ENCODE data around the gene CRYBG1.
"Not testable (repeated sequence)": the region's sequence is repeated elsewhere in the genome, so short reads cannot be mapped to it uniquely, and the experiment has no call there.

Gene CRYBG1

DNA sequence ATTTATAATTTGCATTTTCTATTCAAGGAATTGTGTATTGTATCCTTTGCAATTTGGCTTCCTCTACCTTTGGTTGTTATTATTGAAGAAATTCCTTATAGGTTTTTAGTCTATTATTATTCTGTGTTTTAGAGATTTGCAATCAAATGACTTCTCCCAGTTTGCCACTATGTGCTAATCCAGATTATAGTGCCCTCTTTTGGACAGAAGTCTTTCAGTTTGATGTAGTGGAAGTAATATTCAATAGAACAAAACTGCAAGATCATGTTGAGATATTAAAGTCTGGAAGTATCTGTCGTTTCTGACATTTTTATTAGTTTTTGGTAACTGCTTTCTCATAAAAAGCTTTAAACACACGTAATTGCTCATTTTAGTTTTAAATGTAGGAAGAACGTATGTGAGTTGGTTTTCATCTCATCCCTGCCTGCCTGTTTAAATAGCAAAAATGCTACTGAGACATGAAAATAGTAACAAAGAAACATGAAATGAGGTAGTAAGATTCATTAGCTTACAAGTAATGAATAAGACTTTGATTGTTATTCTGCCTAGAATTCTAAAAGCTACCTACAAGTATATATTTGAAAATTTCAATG, 195.9 kb downstream of the CRYBG1 start:
- no peaks in the 10 kb centered on the region for H3K36me3 ChIP-seq (ENCODE audit: insufficient read depth, low read length)
- H3K4me1 ChIP-seq (ENCODE audit: insufficient read depth, low read length): no peaks in the 10 kb centered on the region
- no peaks in the 10 kb centered on the region for H3K27me3 ChIP-seq (ENCODE audit: insufficient read depth, low read length)

DNA sequence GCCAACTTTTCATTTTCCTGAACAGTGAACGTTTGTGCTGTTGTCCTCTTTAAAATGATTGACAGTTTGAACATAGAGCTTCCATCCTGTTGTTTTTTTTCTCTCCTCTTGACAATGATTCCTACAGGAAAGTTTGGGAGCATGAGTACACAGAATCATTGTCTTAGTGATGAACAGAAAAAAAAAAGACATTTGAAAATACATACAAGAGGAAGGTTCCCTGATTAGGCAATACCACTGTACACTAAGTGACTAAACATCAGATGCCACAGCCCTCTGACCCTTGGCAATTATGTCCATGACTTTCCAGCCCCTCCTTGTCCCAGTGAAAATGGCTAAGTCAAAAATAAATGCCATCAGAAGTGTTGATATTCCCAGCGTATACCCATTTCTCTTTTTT, 197.3 kb downstream of the CRYBG1 start:
- no peak overlapping the region for H3K4me3 ChIP-seq (ENCODE audit: low read length)
- H3K27me3 ChIP-seq (ENCODE audit: insufficient read depth, low read length): no peaks in the 10 kb centered on the region
- no peaks in the 10 kb centered on the region for H3K36me3 ChIP-seq (ENCODE audit: insufficient read depth, low read length)
- no peak overlapping the region for H2AFZ ChIP-seq (ENCODE audit: low read depth, low read length)
- no peaks in the 10 kb centered on the region for H3K9me3 ChIP-seq (ENCODE audit: low read length)
- H3K4me1 ChIP-seq (ENCODE audit: insufficient read depth, low read length): no peaks in the 10 kb centered on the region

More for the DNA sequence above, 195.9 kb downstream of the CRYBG1 start:
- Histone ChIP-seq H2AFZ (ENCODE audit: low read depth, low read length) (no peak overlapping the region), H3K9me3 (ENCODE audit: low read length) (no peaks in the 10 kb centered on the region), H3K4me3 (ENCODE audit: low read length) (no peak overlapping the region)

DNA sequence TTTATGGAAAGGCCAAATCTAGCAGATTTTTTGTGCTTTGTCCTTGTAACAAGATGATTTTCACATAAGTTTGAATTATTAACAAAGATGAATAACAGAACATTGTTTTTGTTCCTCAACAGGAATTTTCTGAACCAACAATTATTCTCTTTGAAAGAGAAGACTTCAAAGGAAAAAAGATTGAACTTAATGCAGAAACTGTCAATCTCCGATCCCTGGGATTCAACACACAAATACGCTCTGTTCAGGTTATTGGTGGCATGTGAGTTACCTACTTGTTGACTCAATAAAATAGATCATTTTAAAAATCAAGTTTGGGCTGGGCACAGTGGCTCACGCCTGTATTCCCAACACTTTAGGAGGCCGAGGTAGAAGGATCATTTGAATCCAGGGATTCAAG, 197.8 kb downstream of the CRYBG1 start:
- H3K36me3 ChIP-seq (ENCODE audit: insufficient read depth, low read length): no peaks in the 10 kb centered on the region
- no peak overlapping the region for H2AFZ ChIP-seq (ENCODE audit: low read depth, low read length)

DNA sequence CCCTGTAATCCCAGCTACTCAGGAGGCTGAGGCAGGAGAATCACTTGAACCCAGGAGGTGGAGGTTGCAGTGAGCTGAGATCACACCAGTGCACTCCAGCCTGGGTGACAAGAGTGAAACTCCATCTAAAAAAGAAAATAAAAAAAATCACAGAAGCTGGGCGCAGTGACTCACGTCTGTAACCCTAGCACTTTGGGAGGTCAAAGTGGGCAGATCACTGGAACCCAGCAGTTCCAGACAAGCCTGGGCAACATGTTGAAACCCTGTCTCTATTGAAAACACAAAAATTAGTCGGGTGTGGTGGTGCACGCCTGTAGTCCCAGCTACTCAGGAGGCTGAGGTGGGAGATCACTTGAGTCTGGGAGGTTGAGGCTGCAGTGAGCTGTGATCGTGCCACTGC, 199.1 kb downstream of the CRYBG1 start:
- H3K36me3 ChIP-seq (ENCODE audit: insufficient read depth, low read length); H3K27me3 ChIP-seq (ENCODE audit: insufficient read depth, low read length); H3K4me1 ChIP-seq (ENCODE audit: insufficient read depth, low read length); H3K9me3 ChIP-seq (ENCODE audit: low read length); H2AFZ ChIP-seq (ENCODE audit: low read depth, low read length); H3K4me3 ChIP-seq (ENCODE audit: low read length): not testable (repeated sequence)

More for the DNA sequence above, 197.8 kb downstream of the CRYBG1 start:
- Histone ChIP-seq H3K4me3 (ENCODE audit: low read length) (no peak overlapping the region), H3K9me3 (ENCODE audit: low read length) (no peaks in the 10 kb centered on the region), H3K27me3 (ENCODE audit: insufficient read depth, low read length) (no peaks in the 10 kb centered on the region), H3K4me1 (ENCODE audit: insufficient read depth, low read length) (no peaks in the 10 kb centered on the region)

DNA sequence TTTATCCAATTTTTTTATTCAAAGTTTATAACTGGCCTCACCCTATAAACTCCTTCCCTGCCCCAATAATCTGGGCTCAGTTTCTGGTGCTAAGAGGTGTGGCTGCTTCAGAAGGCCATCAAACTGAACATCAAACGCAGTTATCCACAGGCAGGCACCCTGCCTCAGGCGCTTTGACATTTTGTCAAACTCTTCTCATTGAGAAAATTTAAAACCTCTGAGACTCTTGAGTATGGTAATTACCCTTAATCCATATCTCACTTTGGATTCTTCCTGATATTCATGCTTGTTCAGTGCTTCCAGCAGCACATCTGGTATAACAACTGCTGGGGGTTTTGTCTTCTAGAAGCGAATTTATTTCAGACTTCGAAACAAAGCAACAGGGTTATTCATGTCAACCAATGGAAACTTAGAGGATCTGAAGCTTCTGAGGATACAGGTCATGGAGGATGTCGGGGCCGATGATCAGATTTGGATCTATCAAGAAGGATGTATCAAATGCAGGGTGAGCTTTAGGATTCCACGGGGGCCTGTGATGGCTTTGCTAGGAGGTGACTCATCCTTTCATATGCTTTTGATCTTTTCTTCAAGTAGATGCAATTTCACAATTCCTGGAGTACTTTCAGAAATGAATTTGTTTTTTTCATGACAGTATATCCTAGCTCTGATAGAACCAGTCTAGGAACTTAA, 200.6 kb downstream of the CRYBG1 start:
- Histone ChIP-seq H3K4me3 (ENCODE audit: low read length) (no peak overlapping the region), H2AFZ (ENCODE audit: low read depth, low read length) (no peak overlapping the region), H3K9me3 (ENCODE audit: low read length) (no peaks in the 10 kb centered on the region), H3K36me3 (ENCODE audit: insufficient read depth, low read length) (no peaks in the 10 kb centered on the region), H3K27me3 (ENCODE audit: insufficient read depth, low read length) (no peaks in the 10 kb centered on the region), H3K4me1 (ENCODE audit: insufficient read depth, low read length) (no peaks in the 10 kb centered on the region)

DNA sequence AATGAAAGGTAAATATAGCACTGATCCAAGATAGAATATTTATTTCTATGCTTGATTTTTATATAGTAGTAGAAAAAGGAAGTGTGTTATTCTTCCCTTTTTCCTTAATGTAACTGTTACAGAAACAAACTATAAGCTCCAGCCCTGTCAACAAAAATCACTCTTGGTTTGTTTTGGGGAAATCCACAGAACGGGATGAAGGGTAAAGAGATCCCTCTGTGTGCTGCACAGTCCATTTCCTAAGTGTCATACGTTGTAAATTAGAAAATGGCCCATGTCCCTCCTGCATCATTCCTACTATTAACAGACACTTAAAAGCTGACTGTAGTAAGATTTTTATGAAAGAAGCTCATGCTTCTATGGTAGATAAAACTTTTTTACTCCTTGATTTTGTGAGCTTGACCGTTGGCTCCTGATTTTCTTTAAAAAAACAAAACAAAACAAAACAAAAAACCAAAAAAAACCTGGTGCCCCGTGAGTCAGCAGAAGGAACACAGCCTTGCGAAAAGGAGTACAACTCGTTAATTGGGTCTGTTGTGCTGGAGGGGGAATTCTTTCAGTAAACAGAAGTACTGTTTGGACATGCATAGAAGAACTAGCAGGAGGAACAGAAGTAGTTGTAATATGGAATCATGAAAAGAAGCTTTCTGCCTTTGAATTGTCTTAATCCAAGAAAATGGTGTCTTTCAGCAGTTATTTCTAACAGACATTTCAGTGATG, 201.3 kb downstream of the CRYBG1 start:
- no peaks in the 10 kb centered on the region for H3K4me1 ChIP-seq (ENCODE audit: insufficient read depth, low read length)
- H2AFZ ChIP-seq (ENCODE audit: low read depth, low read length): no peak overlapping the region
- no peaks in the 10 kb centered on the region for H3K9me3 ChIP-seq (ENCODE audit: low read length)
- H3K4me3 ChIP-seq (ENCODE audit: low read length): no peak overlapping the region
- no peaks in the 10 kb centered on the region for H3K36me3 ChIP-seq (ENCODE audit: insufficient read depth, low read length)
- H3K27me3 ChIP-seq (ENCODE audit: insufficient read depth, low read length): no peaks in the 10 kb centered on the region

DNA sequence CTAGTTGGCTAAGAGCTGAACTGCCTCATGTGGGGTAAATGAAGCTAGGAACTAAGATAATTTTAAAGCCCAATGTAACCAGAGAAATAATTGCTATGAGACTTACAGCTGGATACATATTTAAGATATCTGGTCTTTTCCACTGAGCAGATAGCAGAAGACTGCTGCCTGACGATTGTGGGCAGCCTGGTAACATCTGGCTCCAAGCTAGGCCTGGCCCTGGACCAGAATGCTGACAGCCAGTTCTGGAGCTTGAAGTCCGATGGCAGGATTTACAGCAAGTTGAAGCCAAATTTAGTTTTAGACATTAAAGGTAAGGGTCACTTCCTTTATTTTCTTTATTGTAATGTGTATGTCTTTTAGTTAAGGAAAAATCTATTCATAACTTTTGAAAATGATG, 203.1 kb downstream of the CRYBG1 start:
- H3K36me3 ChIP-seq (ENCODE audit: insufficient read depth, low read length): no peaks in the 10 kb centered on the region
- no peak overlapping the region for H2AFZ ChIP-seq (ENCODE audit: low read depth, low read length)
- H3K4me1 ChIP-seq (ENCODE audit: insufficient read depth, low read length): no peaks in the 10 kb centered on the region
- H3K4me3 ChIP-seq (ENCODE audit: low read length): no peak overlapping the region
- no peaks in the 10 kb centered on the region for H3K27me3 ChIP-seq (ENCODE audit: insufficient read depth, low read length)
- H3K9me3 ChIP-seq (ENCODE audit: low read length): no peaks in the 10 kb centered on the region

DNA sequence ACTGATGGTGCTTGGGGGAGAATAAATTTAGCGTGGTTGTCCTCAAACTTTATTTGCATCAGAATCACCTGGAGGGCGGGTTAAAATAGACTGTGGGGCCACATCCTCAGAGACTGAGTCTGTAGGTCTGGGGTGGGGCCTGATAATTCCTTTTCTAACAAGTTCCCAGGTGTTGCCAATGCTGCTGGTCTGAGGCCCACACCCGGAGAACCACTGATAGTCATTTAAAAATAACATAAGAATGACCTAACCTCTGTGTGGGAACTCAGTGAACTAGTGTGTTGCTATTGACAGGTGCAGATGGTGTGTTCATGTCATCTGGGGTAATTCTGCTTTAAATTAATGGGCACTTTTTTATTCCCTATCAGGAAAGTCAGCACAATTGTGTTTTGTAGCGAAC, 204.0 kb downstream of the CRYBG1 start:
- no peaks in the 10 kb centered on the region for H3K36me3 ChIP-seq (ENCODE audit: insufficient read depth, low read length)
- no peaks in the 10 kb centered on the region for H3K4me1 ChIP-seq (ENCODE audit: insufficient read depth, low read length)
- H3K27me3 ChIP-seq (ENCODE audit: insufficient read depth, low read length): no peaks in the 10 kb centered on the region
- no peak overlapping the region for H3K4me3 ChIP-seq (ENCODE audit: low read length)
- no peak overlapping the region for H2AFZ ChIP-seq (ENCODE audit: low read depth, low read length)
- H3K9me3 ChIP-seq (ENCODE audit: low read length): no peaks in the 10 kb centered on the region

DNA sequence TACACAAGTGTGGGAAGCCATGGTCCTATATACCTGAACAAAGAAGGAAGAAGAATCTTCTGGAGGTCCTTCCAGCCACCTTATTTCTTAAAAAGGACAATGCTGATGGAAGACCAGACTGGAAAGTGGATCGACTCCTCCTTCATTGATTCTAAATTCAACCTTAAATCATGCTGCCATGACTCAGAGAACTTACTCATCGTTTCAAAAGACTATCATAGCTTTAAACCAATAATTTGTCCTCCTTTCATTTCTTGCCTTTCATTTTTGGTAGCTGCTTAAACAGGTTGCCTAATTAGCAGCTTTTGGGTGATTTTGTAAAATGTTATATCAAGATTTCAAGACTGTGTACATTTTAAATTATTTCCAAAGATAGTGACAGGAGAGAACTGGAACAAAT, 208.0 kb downstream of the CRYBG1 start:
- peaks cover under 1% of the 10 kb centered on the region for H3K4me1 ChIP-seq (ENCODE audit: insufficient read depth, low read length)
- H3K9me3 ChIP-seq (ENCODE audit: low read length): no peaks in the 10 kb centered on the region
- H3K36me3 ChIP-seq (ENCODE audit: insufficient read depth, low read length): no peaks in the 10 kb centered on the region
- H3K27me3 ChIP-seq (ENCODE audit: insufficient read depth, low read length): no peaks in the 10 kb centered on the region
- H3K4me3 ChIP-seq (ENCODE audit: low read length): no peak overlapping the region
- H2AFZ ChIP-seq (ENCODE audit: low read depth, low read length): no peak overlapping the region

DNA sequence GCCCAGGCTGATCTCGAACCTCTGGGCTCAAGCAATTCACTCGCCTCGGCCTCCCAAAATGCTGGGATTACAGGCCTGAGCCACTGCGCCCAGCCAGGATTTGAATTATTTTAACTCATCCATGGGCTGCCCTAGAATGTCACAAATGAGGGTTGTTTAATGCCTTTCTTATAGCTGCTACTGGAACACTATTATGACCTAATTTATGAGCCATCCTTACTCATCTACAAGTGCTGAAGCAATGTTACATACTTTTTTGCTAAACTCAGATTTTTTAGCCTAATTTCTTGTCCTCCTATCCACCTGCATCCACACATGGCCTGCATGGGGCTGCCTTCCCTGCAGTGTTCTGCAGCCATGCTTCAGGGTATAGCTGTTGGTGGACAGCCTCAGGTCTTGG, 208.9 kb downstream of the CRYBG1 start:
- no peak overlapping the region for H2AFZ ChIP-seq (ENCODE audit: low read depth, low read length)
- H3K4me3 ChIP-seq (ENCODE audit: low read length): no peak overlapping the region
- H3K4me1 ChIP-seq (ENCODE audit: insufficient read depth, low read length): peaks cover 8% of the 10 kb centered on the region
- H3K9me3 ChIP-seq (ENCODE audit: low read length): no peaks in the 10 kb centered on the region
- no peaks in the 10 kb centered on the region for H3K27me3 ChIP-seq (ENCODE audit: insufficient read depth, low read length)
- no peaks in the 10 kb centered on the region for H3K36me3 ChIP-seq (ENCODE audit: insufficient read depth, low read length)

DNA sequence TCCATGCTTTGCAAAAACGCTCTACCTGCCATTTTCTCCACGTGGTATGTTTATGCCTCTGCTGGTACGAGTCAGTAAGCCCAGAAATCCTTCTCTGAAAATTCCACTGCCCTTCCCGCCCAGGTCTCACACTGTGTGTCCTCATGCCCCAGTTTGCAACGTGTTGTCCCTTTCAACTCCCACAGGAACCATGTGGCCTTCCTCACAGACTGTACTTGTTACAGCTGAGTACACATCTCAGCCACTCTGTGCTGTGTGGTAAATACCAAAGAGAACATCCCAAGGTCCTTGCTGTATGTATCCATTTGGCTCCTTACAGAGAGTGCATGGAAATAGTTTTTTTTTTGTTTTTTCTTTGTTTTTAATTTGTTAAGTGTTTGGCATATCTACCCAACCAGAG, 211.9 kb downstream of the CRYBG1 start:
- Histone ChIP-seq H3K4me3 (ENCODE audit: low read length) (no peak overlapping the region), H3K27me3 (ENCODE audit: insufficient read depth, low read length) (no peaks in the 10 kb centered on the region), H2AFZ (ENCODE audit: low read depth, low read length) (no peak overlapping the region), H3K36me3 (ENCODE audit: insufficient read depth, low read length) (no peaks in the 10 kb centered on the region), H3K4me1 (ENCODE audit: insufficient read depth, low read length) (peaks cover 25% of the 10 kb centered on the region), H3K9me3 (ENCODE audit: low read length) (no peaks in the 10 kb centered on the region)

DNA sequence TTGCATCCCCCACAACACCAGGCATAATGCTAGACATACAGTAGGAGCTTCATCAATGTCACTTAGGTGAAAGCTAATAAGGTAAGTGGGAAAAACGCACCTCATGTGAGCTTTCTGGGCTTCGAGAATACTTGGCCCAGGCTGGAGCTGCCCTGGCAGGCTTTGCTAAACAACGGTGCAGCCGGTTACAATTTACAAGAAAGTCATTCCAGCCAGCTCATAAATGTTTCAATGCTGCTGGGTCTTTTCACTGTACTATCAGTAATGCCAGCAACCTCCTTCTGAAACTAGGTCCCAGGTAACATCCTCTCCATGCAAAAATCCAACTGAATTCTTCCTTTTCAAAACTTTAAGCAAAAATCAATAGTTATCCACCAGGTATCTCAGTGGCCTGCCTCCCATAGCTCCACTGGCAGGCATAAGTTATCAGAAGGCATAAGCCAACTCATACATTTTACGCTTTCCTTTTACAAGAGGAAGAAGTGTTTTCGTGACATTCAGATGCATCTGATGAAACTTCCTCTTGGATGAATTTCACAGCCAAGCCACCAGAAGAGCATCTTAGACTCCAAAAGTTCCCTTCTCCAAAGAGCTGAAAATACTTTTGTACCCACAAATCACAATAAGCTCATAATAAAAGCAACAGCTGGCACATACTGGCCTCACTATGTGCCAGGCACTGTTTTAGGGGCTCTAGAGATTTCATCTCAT, 212.5 kb downstream of the CRYBG1 start:
- H3K4me3 ChIP-seq (ENCODE audit: low read length): no peak overlapping the region
- H3K9me3 ChIP-seq (ENCODE audit: low read length): no peaks in the 10 kb centered on the region
- H2AFZ ChIP-seq (ENCODE audit: low read depth, low read length): no peak overlapping the region
- H3K4me1 ChIP-seq (ENCODE audit: insufficient read depth, low read length): peaks cover 25% of the 10 kb centered on the region
- no peaks in the 10 kb centered on the region for H3K36me3 ChIP-seq (ENCODE audit: insufficient read depth, low read length)
- no peaks in the 10 kb centered on the region for H3K27me3 ChIP-seq (ENCODE audit: insufficient read depth, low read length)

Measured in neuron (in vitro differentiated cells).